Prostate gland (tissue), 2 donors: Measurements from ENCODE around the gene ABCF2.

ENCODE experiments used
- POLR2A ChIP-seq: fragments of 450-650 bp; IDR thresholded peaks from one replicate; pipeline ENCODE4 v1.6.1; 2016; ENCODE audit warnings: antibody characterized with exemption, mild to moderate bottlenecking
- POLR2AphosphoS5 ChIP-seq: sonication (generic); formaldehyde crosslinking; IDR thresholded peaks from one replicate; pipeline ENCODE4 v1.6.1; 2017; ENCODE audit warnings: antibody characterized with exemption
- TF ChIP-seq, protein P1 (sequence below), 4 experiments: fragments of 200-600 bp in 2 of 4; fragments of 450-650 bp in 2 of 4; sonication (generic) in 2 of 4; IDR thresholded peaks; 1 replicate in 3 of 4; 2 replicates in 1 of 4; pipeline ENCODE4 v1.5.1; 2016 to 2019; ENCODE audit warnings: antibody characterized with exemption in 4 of 4, mild to moderate bottlenecking in 2 of 4, moderate library complexity in 2 of 4

DNA sequence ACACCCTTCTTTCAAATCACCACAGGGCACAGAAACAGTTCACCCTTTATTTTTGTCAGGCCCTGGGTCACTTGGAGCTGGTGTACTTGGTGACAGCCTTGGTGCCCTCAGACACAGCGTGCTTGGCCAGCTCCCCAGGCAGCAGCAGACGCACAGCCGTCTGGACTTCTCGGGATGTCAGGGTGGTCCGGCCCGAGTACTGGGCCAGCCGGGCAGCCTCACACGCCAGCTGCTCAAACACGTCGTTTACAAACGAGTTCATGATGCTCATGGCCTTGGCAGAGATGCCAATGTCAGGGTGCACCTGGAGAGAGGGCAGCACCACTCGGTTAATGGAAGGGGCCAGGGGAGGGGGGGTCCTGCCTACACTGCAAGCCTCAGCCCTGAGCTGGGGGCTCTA, 19.2 kb downstream of the ABCF2 start:
- no peak for TF ChIP-seq POLR2A
- TF ChIP-seq, protein P1, sequence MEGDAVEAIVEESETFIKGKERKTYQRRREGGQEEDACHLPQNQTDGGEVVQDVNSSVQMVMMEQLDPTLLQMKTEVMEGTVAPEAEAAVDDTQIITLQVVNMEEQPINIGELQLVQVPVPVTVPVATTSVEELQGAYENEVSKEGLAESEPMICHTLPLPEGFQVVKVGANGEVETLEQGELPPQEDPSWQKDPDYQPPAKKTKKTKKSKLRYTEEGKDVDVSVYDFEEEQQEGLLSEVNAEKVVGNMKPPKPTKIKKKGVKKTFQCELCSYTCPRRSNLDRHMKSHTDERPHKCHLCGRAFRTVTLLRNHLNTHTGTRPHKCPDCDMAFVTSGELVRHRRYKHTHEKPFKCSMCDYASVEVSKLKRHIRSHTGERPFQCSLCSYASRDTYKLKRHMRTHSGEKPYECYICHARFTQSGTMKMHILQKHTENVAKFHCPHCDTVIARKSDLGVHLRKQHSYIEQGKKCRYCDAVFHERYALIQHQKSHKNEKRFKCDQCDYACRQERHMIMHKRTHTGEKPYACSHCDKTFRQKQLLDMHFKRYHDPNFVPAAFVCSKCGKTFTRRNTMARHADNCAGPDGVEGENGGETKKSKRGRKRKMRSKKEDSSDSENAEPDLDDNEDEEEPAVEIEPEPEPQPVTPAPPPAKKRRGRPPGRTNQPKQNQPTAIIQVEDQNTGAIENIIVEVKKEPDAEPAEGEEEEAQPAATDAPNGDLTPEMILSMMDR (IDR thresholded peaks at IDR 0.05) = no peak
- no peak for TF ChIP-seq POLR2AphosphoS5
